Hematopoietic multipotent progenitor cell (in vitro differentiated cells): ENCODE data around the gene WFDC9. TPM values are rescaled to one million over a fixed set of nuclear protein-coding genes. Genes with fewer than 3 reads are reported as not detected.
A peak's percentile ranks its signal among the peaks of the same experiment; 100 is the strongest.
"Not testable (repeated sequence)": the region's sequence is repeated elsewhere in the genome, so short reads cannot be mapped to it uniquely, and the experiment has no call there.

Experiments used
- DNase-seq, 3 donors: peaks; one replicate each; pipeline ENCODE4 v3.0.0-alpha.2; 2011 to 2015; ENCODE audit warnings: low read depth in 2 of 3, low spot score in 2 of 3
- small RNA-seq: library from RNA; depleted of rRNA; stranded (forward); fragments of <200 nt; gene quantifications from one replicate; pipeline ENCODE3, GENCODE V24; 2012
- total RNA-seq: library from RNA; depleted of rRNA; stranded (reverse); fragments of >200 nt; gene quantifications from one replicate; pipeline ENCODE4 v1.2.3, GENCODE V29; 2012

The WFDC9 gene
- total RNA-seq, 1 donor, result not detected

DNA sequence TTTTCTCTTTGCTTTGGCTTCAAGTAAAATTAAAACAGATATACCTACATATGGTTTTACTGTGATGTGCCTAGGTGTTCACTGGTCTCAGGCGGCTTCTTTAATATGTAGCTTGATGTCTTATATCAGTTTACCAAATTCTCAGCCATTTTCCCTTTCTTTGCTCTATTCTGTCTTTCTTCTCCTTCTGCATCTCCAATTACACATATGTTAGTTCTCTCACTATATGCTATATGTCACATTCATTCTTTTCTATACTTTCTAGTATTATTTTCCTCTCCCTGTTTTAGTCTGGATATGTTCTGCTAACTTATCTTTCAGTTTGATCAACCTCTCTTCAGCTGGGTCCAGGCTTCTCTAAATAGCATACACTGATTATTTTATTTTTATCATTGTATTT, 37.6 kb downstream of the WFDC9 start:
- DNase-seq, result no peak

DNA sequence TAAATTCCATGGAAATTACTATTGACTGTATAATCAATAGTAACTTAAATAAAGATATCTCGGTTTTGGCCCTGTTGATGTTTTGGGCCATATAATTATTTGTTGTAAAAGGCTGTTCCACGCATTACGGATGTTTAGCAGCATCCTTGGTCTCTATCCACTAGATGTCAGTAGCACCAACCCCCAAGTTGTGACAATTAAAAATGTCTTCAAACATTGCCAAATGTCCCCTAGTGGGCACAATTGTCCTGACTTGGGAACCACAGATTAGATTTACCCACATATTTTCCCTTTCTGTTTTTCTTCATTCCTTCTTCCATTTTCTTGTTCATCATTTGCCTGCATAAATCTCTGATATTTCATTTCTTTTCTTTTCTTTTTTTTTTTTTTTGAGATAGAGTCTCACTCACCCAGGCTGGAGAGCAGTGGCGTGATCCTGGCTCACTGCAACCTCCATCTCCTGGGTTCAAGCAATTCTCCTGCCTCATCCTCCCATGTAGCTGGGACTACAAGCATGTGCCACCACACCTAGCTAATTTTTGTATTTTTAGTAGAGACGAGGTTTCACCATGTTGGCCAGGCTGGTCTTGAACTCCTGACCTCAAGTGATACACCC, 38.4 kb downstream of the WFDC9 start:
- DNase-seq, result peak in 2 of 3 donors; percentile 60 to 83

DNA sequence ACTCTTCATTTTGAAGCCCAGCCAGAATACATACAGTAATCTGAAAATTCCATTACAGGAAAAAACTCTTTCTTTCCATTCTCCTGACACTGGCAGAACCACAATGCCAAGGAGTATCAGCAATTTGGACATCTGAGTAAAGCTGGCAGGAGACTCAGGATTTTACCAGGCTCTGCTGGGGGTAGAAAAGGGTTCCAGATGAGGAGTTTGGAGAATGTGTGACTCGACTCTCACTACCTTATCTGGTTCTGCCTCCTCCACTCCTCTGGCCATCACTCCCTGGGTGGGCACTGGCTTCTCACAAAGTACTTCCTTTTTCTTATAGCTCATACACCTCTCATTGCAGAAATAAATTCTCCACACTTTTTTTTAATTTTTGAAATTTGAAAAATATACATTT, 41.4 kb downstream of the WFDC9 start:
- no peak for DNase-seq

DNA sequence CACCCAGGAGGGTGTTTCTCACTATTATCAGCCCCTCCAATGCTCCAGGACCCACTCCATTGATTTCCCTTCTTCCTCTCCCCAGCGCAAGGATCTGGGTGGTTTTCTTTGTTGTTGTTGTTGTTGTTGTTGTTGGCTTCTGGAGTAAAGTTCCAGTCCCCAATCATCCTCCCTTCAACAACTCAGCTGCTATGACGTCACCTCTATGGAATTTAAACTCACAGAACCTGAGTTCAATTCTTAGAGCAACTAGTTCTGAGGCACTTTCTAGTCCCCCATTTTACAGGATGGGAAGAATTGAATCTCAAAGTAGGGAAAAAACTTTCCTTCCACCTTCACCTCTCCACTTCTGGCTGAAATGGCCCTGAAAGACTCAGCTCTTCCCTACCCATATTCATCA, 42.3 kb downstream of the WFDC9 start:
- no peak for DNase-seq

DNA sequence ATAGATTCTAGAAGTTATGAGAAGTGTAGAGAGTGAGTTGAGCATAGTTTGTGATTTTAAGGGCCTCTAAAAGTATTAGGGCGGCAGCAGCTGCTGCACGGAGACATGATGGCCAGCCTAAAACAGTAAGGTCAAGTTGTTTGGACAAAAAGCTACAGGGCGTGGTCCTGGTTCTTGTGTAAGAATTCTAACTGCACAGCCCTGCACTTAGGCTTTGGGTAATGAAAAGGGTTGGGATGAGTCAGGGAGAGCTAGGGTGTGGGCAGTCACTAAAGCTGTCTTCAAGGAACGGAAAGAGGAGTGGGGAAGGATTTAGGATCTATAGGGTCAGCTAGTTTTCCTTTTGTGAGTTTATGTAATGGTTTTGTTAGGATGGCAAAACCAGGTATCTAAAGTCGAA, 45.1 kb downstream of the WFDC9 start:
- DNase-seq, result not testable (repeated sequence)

DNA sequence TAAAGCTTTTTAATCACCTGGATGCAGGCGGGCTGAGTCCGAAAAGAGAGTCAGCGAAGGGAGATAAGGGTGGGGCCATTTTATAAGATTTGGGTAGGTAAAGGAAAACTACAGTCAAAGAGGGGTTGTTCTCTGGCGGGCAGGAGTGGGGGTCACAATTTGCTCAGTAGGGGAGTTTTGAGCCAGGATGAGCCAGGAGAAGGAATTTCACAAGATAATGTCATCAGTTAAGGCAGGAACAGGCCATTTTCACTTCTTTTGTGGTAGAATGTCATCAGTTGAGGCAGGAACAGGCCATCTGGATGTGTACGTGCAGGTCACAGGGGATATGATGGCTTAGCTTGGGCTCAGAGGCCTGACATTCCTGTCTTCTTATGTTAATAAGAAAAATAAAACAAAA, 46.8 kb downstream of the WFDC9 start:
- not testable (repeated sequence) for DNase-seq

DNA sequence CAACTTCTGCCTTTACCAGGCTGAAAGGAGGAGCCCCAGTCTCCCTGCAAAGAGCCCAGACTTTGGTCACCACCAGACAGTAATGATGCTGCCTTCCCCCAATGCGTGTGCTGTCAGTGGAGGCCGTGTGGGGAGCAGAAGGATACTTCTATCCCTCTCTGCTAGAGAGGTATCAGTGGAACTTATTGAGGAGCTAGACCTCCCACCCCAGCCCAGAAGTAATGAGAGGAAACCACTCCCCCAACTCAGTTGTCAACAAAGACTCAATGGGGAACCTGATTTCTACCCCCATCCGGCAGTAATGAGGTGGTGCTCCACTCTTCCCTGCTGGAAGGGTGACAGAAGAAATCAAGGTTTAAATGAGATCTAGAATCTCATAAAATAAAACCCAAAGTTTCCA, 47.6 kb downstream of the WFDC9 start:
- DNase-seq, result no peak

DNA sequence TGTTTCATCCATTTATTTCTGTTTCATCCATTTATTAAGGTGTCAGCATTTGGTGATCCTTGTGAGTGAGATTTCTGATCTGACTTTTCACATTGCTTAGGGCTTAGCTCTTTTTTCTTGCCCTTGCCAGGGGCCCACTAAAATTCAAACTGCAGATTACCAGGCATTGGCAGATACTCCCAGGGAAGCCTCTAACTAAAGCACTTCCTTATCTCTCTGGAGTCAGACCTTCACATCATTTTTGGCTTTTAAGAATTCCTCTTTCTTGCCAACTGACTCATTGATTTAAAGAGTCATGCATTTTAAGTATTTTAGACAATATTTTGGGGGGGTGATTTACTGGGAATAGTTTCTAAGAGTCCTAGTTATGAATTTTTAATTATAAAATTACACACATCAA, 49.4 kb downstream of the WFDC9 start:
- no peak for DNase-seq

DNA sequence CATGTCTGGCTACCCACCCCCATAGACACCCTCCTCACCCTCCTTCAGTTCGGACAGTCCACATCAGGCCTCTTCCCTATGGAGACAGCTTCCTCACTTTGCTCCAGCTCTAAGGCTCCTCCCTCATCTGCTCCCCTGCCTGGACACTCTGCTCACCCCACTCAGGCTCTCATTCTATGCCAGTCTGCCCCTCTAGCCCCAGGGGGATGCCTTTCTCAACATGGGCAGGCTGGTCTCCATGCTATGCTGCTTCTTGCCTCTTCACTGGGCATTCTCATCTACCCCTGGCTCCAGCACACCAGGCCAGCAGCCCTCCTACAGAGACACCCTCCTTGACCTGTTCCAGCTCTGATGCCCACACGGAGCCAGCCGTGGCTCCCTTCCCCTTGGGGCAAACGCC, 51.9 kb downstream of the WFDC9 start, which contains the start of gene WFDC8:
TSS of gene WFDC8 (minus strand) at position 101 of the 400 bp plus-strand sequence. CDS start at position 64, 37 bp downstream.
- DNase-seq, result no peak

DNA sequence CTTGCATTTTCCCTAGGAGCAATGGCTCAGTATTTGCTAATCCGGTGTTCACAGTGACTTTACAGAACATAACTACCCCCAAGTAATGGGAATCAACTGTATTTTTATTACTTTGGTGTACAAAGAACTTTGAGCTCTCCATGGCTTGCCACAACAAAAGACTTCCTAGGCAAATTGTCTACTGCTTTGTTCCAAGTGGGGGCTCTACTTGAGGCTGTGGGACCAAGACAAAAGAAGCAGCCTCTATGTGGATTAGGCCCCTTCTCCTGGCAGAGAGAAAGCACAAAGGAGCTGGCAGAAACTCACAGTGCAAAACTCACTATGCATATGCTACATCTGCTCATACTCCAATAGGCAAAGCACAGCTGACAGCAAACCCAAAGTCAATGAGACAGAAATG, 52.9 kb downstream of the WFDC9 start:
- DNase-seq, result no peak

DNA sequence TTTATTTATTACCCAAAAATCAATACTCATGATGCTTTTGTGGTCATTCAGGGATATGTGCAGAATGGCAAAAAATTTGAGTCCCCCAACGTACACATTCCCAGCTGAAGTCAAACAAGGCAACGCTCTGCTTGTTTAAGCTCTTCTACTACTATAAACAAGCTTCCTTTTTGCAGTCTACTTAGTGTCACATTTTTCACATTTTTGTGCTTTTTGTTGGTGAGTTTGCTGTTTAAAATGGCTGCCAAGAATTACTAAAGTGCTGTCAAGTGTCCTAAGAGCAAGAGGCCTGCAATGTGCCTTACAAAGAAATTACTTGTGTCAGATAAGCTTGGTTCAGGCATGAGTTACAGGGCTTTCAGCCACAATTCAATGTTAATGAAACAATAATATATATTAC, 54.1 kb downstream of the WFDC9 start:
- no peak for DNase-seq

DNA sequence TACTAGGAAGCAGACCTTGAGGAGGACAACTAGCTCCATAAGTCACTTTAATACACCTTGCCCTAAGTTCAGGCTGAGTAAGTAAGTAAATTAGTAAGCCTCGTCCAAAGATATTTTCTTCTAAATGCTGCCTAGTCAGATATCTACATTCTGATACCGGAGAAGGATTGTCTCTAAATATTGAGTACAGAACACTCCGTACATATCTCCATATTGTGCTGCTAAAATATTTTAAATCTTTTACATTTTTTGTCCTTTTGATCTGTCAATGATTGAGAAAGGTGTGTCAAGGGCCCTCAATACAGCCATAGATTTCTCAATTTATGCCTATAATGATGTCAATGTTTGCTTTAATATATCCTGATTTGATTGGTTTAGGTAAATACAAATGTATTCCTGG, 55.2 kb downstream of the WFDC9 start:
- no peak for DNase-seq

DNA sequence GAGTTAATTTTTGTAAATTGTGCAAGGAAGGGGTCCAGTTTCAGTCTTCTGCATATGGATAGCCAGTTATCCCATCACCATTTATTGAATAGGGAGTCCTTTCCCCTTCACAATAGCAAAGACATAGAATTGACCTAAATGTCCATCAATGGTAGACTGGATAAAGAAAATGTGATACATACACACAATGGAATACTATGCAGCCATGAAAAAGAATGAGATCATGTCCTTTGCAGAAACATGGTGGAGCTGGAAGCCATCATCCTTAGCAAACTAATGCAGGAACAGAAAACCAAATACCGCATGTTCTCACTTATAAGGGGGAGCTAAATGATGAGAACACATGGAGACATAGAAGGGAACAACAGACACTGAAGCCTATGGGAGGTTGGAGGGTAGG, 61.4 kb downstream of the WFDC9 start:
- not testable (repeated sequence) for DNase-seq

DNA sequence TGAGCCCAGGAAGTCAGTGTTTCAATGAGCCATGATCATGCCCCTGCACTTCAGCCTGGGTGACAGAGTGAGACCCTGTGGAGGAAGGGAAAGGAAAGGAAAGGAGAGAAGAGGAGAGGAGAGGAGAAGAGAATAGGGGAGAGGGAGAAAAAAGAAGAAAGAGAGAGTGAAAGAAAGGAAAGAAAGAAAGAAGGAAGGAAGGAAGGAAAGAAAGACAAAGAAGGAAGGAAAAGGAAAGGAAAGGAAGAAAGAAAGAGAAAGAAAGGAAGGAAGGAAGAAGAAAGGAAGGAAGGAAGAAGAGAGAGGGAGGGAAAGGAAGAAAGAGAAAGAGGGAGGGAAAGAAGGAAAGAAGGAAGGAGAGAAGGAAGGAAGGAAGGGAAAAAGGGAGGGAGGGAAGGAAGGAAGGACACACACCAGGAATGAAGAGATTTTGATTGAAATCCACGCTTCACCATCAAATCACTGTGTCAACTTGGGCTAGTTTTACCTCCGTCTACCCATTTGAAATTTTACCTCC, 66.3 kb downstream of the WFDC9 start:
- no peak for DNase-seq

Small RNA genes lying within 50 kb of the gene (small RNA-seq; reads per million reads assigned to genes)
- not detected for gene RNA5SP485

Other genes starting within 250 kb of the WFDC9 start
- gene DBNDD2, start 223.0 kb downstream of the WFDC9 start, total RNA-seq, result 7.0 TPM
- gene PIGT, start 215.1 kb downstream of the WFDC9 start, total RNA-seq, result 116 TPM
- gene WFDC2, start 161.5 kb downstream of the WFDC9 start, total RNA-seq, result not detected
- not detected for gene SPINT3, start 115.7 kb downstream of the WFDC9 start, total RNA-seq
- gene WFDC6, start 91.8 kb downstream of the WFDC9 start, total RNA-seq, result not detected
- gene EPPIN, start 83.9 kb downstream of the WFDC9 start, total RNA-seq, result not detected
- not detected for gene WFDC8, start 52.0 kb downstream of the WFDC9 start, total RNA-seq
- gene WFDC10A, start 1.5 kb downstream of the WFDC9 start, total RNA-seq, result not detected
- not detected for gene WFDC11, start 39.0 kb upstream of the WFDC9 start, total RNA-seq
- not detected for gene WFDC13, start 70.8 kb upstream of the WFDC9 start, total RNA-seq
- gene WFDC10B, start 73.7 kb upstream of the WFDC9 start, total RNA-seq, result not detected
- gene SPINT4, start 91.1 kb upstream of the WFDC9 start, total RNA-seq, result not detected
- gene WFDC3, start 160.6 kb upstream of the WFDC9 start, total RNA-seq, result not detected
- 22.4 TPM for gene DNTTIP1, start 160.7 kb upstream of the WFDC9 start, total RNA-seq
- gene UBE2C, start 181.4 kb upstream of the WFDC9 start, total RNA-seq, result 3.8 TPM
- 1.1 TPM for gene TNNC2, start 196.0 kb upstream of the WFDC9 start, total RNA-seq
- 10.5 TPM for gene SNX21, start 202.5 kb upstream of the WFDC9 start, total RNA-seq
- gene ACOT8, start 226.1 kb upstream of the WFDC9 start, total RNA-seq, result 58.7 TPM
- 8.1 TPM for gene ZSWIM3, start 226.3 kb upstream of the WFDC9 start, total RNA-seq
- gene ZSWIM1, start 249.9 kb upstream of the WFDC9 start, total RNA-seq, result 32.6 TPM